Fibroblast of mammary gland (primary cell): ENCODE results near the gene OR4M1.
"Not testable (repeated sequence)": the region's sequence is repeated elsewhere in the genome, so short reads cannot be mapped to it uniquely, and the experiment has no call there.

Experiments
- DNase-seq: peaks from one replicate; pipeline ENCODE4 v3.0.0-alpha.2; 2010; ENCODE audit warnings: low read depth
- H3K4me3 ChIP-seq: 2 replicates; pipeline ENCODE4 v1.5.1; 2011; ENCODE audit warnings: low read depth, mild to moderate bottlenecking, low read length, moderate library complexity; ENCODE audit not compliant: control insufficient read depth
- CTCF ChIP-seq: conservative IDR thresholded peaks from 2 replicates; pipeline ENCODE4 v1.5.1; 2011; ENCODE audit warnings: low read depth, low read length, inconsistent platforms; ENCODE audit not compliant: control insufficient read depth, insufficient read depth

The OR4M1 gene

DNA sequence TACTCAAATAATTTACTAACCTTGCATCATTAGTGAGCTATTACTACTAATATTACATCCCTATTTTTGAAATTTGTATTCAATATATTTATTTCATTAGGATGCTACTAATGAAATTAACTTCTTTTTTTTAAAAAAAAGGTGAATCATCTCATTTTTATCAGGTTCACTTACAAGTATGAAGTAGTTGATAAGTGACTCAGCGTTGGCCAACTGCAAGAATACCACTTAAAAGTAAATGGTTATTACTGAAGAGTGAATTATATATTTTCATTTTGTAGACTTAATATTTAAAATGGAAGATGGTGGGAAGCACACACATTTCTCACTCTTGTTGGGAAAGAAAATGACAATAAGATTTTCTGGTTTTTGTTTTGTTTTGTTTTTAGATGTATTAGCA, 49.9 kb downstream of the OR4M1 start:
- H3K4me3 ChIP-seq, result no peak overlapping the region
- TF ChIP-seq CTCF, result no peak
- DNase-seq, result no peak

- DNase-seq, result peak; percentile 40
- H3K4me3 ChIP-seq, result no peak overlapping the region
- TF ChIP-seq CTCF, result no peak
These were observed 50.5 kb downstream of the OR4M1 start for GRCh38 chr14:19823765-19824164.

DNA sequence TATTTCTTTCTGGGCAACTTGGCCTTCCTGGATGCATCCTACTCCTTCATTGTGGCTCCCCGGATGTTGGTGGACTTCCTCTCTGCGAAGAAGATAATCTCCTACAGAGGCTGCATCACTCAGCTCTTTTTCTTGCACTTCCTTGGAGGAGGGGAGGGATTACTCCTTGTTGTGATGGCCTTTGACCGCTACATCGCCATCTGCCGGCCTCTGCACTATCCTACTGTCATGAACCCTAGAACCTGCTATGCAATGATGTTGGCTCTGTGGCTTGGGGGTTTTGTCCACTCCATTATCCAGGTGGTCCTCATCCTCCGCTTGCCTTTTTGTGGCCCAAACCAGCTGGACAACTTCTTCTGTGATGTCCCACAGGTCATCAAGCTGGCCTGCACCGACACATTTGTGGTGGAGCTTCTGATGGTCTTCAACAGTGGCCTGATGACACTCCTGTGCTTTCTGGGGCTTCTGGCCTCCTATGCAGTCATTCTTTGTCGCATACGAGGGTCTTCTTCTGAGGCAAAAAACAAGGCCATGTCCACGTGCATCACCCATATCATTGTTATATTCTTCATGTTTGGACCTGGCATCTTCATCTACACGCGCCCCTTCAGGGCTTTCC, 54.4 kb downstream of the OR4M1 start:
- not testable (repeated sequence) for DNase-seq, H3K4me3 ChIP-seq

GRCh38 chr14:19828314-19828713, 55.0 kb downstream of the OR4M1 start:
- TF ChIP-seq CTCF, result no peak
- no peak overlapping the region for H3K4me3 ChIP-seq
- DNase-seq, result no peak
